ENCODE results near the gene ZFYVE28.

DNA sequence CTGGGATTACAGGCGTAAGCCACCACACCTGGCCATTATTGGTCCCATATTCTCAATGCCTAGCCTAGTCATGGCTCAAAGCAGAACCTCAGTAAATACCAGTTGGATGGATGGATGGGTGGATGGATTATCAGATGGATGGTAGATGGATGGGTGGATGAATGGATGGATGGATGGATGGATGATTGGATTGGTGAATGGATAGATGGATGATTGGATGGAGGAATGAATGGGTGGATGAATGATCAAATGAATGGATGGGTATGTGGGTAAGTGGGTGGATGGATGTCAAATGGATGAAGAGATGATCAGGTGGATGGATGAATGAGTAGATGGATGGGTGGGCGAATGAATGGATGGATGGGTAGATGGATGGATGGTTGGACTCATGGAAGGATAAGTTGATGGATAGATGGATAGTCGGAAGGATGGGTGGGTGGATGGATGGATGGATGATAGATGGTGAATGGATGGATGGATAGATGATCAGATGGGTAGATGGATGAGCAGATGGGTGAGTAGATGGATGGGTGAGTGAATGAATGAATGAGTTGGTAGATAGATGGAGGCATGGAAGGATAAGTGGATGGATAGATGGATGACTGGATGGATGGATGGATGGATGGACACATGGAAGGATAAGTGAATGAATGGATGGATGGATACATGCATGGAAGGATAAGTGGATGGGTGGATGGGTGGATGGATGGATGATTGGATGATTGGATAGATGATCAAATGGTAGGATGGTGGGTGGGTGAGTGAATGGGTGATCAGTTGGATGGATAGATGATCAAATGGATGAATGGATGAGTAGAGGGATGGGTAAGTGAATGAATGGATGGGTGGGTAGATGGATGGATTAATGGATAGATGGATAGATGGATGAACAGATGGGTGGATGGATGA is 28.5 kb upstream of the ZFYVE28 start:
- TF ChIP-seq, protein P1, sequence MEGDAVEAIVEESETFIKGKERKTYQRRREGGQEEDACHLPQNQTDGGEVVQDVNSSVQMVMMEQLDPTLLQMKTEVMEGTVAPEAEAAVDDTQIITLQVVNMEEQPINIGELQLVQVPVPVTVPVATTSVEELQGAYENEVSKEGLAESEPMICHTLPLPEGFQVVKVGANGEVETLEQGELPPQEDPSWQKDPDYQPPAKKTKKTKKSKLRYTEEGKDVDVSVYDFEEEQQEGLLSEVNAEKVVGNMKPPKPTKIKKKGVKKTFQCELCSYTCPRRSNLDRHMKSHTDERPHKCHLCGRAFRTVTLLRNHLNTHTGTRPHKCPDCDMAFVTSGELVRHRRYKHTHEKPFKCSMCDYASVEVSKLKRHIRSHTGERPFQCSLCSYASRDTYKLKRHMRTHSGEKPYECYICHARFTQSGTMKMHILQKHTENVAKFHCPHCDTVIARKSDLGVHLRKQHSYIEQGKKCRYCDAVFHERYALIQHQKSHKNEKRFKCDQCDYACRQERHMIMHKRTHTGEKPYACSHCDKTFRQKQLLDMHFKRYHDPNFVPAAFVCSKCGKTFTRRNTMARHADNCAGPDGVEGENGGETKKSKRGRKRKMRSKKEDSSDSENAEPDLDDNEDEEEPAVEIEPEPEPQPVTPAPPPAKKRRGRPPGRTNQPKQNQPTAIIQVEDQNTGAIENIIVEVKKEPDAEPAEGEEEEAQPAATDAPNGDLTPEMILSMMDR (conservative IDR thresholded peaks at IDR 0.05) = no peak
- TF ChIP-seq EZH2 (IDR thresholded peaks at IDR 0.05; ENCODE audit: low read depth) = no peak
